Effector memory CD4-positive, alpha-beta T cell (primary cell): ENCODE measurements around the gene ARHGEF4.
A peak's percentile ranks its signal among the peaks of the same experiment; 100 is the strongest.
"Not testable (repeated sequence)": the region's sequence is repeated elsewhere in the genome, so short reads cannot be mapped to it uniquely, and the experiment has no call there.

ENCODE experiments used
- DNase-seq, 3 donors: peaks; one replicate each; pipeline ENCODE4 v3.0.0-alpha.2; 2020
- H3K27ac ChIP-seq: 2 replicates; pipeline ENCODE4 v1.7.0; 2013; ENCODE audit warnings: mild to moderate bottlenecking, low read length, moderate library complexity; ENCODE audit not compliant: insufficient read depth, poor library complexity, severe bottlenecking
- H3K27me3 ChIP-seq: replicated peaks from 2 replicates; pipeline ENCODE4 v1.7.0; 2013; ENCODE audit warnings: mild to moderate bottlenecking, low read length; ENCODE audit not compliant: insufficient read depth, control insufficient read depth, poor library complexity, severe bottlenecking
- H3K36me3 ChIP-seq: 2 replicates; pipeline ENCODE4 v1.7.0; 2013; ENCODE audit warnings: mild to moderate bottlenecking, low read length, moderate library complexity; ENCODE audit not compliant: control insufficient read depth, insufficient read depth
- H3K4me1 ChIP-seq: 2 replicates; pipeline ENCODE4 v1.7.0; 2013; ENCODE audit warnings: low read length, mild to moderate bottlenecking; ENCODE audit not compliant: control insufficient read depth, insufficient read depth, poor library complexity, severe bottlenecking
- H3K4me3 ChIP-seq: 2 replicates; pipeline ENCODE4 v1.7.0; 2013; ENCODE audit warnings: low read length, low read depth, mild to moderate bottlenecking; ENCODE audit not compliant: insufficient read depth, poor library complexity, severe bottlenecking
- H3K9me3 ChIP-seq: 2 replicates; pipeline ENCODE4 v1.7.0; 2013; ENCODE audit warnings: mild to moderate bottlenecking, low read length, moderate library complexity; ENCODE audit not compliant: control insufficient read depth

Gene ARHGEF4

DNA sequence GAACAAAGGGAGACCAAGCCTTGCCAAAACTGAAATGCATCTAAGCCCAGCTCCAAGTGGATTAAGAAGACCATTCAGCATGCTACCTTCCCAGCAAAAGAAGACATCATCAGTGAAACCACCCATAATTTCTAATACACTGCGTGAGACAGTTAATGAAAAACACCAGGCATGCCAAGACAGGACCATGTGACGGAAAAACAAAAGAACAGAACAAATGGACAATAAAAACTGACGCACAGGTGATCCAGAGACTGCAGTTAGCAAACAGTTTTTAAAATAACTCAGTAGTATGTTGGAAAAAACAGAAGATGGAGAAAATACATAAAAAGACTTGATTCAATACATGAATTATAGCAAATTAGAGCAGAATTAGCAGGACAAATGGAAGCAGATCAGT lies 241.3 kb downstream of the ARHGEF4 start:
- Histone ChIP-seq H3K27me3 (no peaks in the 10 kb centered on the region), H3K4me1 (no peaks in the 10 kb centered on the region), H3K4me3 (no peak overlapping the region), H3K27ac (no peak overlapping the region), H3K9me3 (no peaks in the 10 kb centered on the region), H3K36me3 (peaks cover 58% of the 10 kb centered on the region)
- no peak for DNase-seq

DNA sequence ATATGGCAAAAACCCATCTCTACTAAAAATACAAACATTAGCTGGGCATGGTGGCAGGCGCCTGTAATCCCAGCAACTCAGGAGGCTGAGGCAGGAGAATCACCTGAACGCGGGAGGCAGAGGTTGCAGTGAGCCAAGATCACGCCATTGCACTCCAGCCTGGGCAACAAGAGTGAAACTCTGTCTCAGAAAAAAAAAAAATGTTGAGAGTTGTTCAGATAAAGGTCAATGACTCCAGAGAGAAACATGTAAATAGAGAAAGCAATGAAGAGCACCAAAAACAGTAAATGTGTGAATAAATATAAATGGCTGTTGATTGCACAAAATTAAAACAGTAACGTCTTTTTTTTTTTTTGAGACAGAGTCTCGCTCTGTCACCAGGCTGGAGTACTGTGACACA lies 243.2 kb downstream of the ARHGEF4 start:
- peaks cover 44% of the 10 kb centered on the region for H3K36me3 ChIP-seq
- not testable (repeated sequence) for H3K9me3 ChIP-seq, H3K27ac ChIP-seq, H3K4me3 ChIP-seq, H3K4me1 ChIP-seq, H3K27me3 ChIP-seq, DNase-seq

DNA sequence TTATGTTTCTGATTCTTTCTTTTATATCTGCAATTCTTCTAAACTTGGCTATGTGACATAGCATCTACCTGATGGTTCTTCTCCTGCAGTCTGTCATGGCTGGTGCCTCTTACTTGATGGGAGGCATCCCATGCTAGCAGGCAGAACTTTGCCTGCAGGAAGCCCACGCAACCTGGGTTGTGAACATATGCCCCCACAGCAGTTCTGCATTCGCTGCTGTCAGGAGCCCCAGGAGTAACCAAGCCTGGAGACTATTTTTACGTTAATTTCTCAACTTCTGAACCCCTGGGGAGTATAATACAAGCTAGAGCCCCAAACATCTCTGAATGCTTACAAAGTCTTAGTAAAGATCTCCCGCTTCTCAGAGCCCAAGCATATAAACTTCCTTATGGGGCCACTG lies 244.5 kb downstream of the ARHGEF4 start:
- no peak for DNase-seq
- Histone ChIP-seq H3K27me3 (no peaks in the 10 kb centered on the region), H3K9me3 (no peaks in the 10 kb centered on the region), H3K4me3 (no peak overlapping the region), H3K36me3 (peaks cover 40% of the 10 kb centered on the region), H3K4me1 (no peaks in the 10 kb centered on the region), H3K27ac (no peak overlapping the region)

DNA sequence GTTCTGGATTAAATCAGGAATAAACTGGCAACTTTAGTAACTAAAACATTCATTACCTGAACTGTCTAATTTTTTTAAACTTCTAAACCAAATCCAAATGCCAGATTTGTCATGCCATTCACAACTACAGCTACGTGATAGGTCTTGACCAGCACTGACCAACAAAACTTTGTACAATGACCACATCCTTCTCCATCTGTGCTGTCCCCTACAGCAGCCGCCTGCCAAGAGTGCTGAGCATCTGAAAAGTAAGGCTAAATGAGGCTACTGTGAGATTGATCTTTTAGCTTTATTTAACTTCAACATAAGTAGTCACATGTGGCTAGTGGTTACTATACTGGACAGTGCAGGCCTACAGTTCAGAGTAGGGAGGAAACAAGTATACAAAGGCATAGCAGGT lies 248.9 kb downstream of the ARHGEF4 start:
- Histone ChIP-seq H3K27ac (no peak overlapping the region), H3K4me1 (no peaks in the 10 kb centered on the region), H3K27me3 (no peaks in the 10 kb centered on the region), H3K36me3 (peaks cover 27% of the 10 kb centered on the region), H3K9me3 (no peaks in the 10 kb centered on the region), H3K4me3 (no peak overlapping the region)
- DNase-seq: no peak

DNA sequence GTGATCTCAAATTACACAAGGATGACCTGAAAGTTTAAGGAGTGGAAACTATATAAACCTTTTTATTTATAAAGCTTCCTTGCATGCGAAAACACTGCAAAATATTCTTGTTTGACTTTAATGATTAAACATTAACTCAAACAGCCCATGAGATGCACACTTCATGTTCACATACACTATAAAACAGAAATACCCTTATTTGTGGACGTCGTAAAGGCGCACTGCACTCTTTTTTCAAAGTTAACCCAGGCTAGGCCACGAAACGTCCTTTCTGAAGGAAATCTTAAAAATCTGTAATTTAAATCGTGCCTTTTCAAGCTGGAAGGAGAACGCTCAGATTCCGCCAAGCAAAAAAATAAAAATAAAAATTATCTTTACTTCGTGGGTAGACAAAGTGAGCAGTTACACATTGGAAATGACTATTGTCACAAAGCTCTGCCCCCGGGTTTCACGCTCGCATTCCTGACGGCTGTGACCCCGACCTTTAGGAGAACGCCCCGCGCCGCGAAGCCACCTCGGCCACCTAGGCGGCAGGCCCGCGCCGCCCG lies 255.8 kb downstream of the ARHGEF4 start:
- peak overlapping the region; percentile 93 for H3K4me3 ChIP-seq
- no peaks in the 10 kb centered on the region for H3K27me3 ChIP-seq
- H3K27ac ChIP-seq: peak overlapping the region; percentile 96
- DNase-seq: no peak
- H3K36me3 ChIP-seq: peaks cover under 1% of the 10 kb centered on the region
- H3K4me1 ChIP-seq: no peaks in the 10 kb centered on the region
- H3K9me3 ChIP-seq: no peaks in the 10 kb centered on the region

DNA sequence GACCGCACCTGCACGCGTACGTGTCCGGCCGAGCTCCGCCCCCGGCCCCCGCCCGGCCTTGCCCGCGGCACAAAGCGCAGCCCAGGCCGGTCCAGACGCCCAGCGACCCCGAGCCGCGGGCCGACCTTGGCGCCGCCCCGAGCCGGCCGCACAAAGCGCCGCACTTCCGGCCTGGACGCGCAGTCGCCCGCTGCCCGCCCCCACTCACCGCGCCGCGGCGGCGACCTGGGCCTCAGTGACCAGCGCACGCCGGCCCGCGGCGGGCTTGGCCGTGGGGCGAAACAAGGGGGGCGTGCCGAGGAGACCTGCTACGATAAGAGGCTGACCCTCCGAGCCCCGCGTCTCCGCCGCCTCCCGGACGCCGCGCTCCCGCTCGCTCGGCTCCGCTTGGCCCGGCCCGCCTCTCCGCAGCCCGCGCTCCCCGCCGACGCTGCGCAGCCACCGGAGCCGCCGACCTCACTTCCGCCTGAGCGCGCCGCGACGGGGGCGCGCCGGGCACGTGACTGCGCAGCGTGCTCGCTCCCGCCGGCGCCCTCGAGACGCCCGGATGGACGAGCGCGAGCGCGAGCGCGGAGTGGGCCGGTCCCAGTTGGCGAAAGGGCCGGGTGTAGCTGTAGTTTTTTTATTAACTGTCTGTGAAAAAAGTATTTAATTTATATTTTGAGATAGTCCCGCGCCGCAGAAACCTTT lies 256.4 kb downstream of the ARHGEF4 start, which contains the start of gene FAM168B:
FAM168B (minus strand) TSS at position 455 of the 690 bp plus-strand sequence. CDS start 10,814 bp downstream, outside the sequence.
- DNase-seq: peak; percentile 74 to 79 (median 78)
- Histone ChIP-seq H3K9me3 (no peaks in the 10 kb centered on the region), H3K4me3 (peak within 1 kb of the TSS; percentile 93), H3K27ac (peak within 1 kb of the TSS; percentile 96), H3K4me1 (no peaks in the 10 kb centered on the region), H3K36me3 (no peaks in the 10 kb centered on the region), H3K27me3 (no peaks in the 10 kb centered on the region)

DNA sequence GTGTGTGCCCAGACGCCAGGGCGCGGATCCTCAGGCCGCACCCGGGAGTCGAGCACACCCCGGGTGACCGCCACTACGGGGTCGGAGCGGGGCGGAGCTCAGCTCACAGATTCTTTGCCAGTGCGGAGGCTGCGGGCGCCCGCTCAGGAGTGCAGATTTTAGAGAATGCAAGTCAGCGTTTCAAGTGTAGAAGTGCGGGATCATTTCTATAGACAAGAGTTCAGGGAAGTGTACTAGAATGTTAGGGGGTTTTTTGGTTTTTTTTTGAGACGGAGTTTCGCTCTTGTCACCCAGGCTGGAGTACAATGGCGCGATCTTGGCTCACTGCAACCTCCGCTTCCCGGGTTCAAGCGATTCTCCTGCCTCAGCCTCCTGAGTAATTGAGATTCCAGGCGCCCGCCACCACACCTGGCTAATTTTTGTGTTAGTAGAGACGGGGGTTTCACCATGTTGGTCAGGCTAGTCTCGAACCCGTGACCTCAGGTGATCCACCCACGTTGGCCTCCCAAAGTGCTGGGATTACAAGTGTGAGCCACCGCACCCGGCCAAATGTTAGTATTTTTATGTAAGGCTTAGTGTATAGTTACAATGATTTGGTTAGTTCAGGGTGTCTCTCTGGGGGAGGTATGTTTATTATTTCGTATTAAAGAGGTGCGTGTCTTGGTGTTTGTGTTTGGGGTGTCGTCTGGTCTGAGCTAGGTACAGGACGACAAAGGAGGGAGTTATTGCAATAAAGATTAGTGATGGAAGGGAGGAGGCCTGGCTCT lies 257.2 kb downstream of the ARHGEF4 start:
- no peaks in the 10 kb centered on the region for H3K9me3 ChIP-seq
- peak overlapping the region; percentile 93 for H3K4me3 ChIP-seq
- peak overlapping the region; percentile 96 for H3K27ac ChIP-seq
- DNase-seq: peak in 2 of 3 donors; percentile 51 to 67
- H3K4me1 ChIP-seq: no peaks in the 10 kb centered on the region
- H3K36me3 ChIP-seq: no peaks in the 10 kb centered on the region
- H3K27me3 ChIP-seq: no peaks in the 10 kb centered on the region

DNA sequence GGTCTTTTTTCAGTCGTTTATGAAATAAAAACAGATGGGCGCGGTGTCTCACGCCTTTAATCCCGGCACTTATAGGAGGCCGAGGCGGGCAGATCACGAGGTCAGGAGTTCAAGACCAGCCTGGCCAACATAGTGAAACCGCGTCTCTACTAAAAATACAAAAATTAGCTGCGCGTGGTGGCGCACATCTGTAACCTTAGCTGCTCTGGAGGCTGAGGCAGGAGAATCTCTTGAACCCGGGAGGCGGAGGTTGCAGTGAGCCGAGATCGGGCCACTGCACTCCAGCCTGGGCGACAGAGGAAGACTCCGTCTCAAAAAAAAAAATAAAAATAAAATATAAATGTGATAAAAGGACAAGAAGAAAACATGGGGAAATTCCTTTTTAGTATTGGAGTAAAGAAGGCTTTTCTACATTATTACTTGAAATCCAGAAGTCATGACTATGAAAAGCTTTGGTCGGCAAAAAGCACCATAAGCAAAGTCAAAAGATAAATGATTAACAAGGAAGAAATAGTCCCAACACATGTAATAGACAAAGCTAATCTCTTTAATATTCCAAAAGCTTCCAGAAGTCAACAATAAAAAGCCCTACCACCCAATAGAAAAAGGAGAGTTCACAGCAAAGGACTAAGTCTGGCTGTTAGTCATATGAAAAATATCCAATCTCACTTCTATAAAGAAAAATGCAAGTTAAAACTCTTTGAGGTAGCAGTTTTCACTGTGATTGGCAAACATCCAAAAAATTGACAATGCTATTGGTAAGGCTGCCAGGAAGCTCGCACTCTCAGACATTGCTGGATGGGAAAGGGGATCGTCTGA lies 258.0 kb downstream of the ARHGEF4 start:
- H3K27ac ChIP-seq: no peak overlapping the region
- H3K27me3 ChIP-seq: no peaks in the 10 kb centered on the region
- no peak overlapping the region for H3K4me3 ChIP-seq
- H3K36me3 ChIP-seq: no peaks in the 10 kb centered on the region
- no peak for DNase-seq
- H3K4me1 ChIP-seq: no peaks in the 10 kb centered on the region
- H3K9me3 ChIP-seq: no peaks in the 10 kb centered on the region
